Astrocyte (in vitro differentiated cells and primary cell): Measurements from ENCODE around the gene YKT6. TPM values are rescaled to one million over a fixed set of nuclear protein-coding genes. Genes with fewer than 3 reads are reported as not detected.

ENCODE experiments used
- DNase-seq: peaks from one replicate; pipeline ENCODE4 v3.0.0-alpha.2; 2010; ENCODE audit warnings: low read depth
- FAIRE-seq: peaks from 2 replicates; lab custom pipeline; 2011; peaks lifted over from hg19 to GRCh38; lab: Jason Lieb, UNC
- H2AFZ ChIP-seq: 2 replicates; pipeline ENCODE4 v1.6.0; 2012; ENCODE audit warnings: low read depth, low read length, inconsistent platforms
- H3K27ac ChIP-seq: 2 replicates; pipeline ENCODE4 v1.5.1; 2011; ENCODE audit warnings: low read depth, low read length, inconsistent platforms
- H3K27me3 ChIP-seq: 2 replicates; pipeline ENCODE4 v1.6.0; 2011; ENCODE audit warnings: low read length, inconsistent platforms; ENCODE audit not compliant: insufficient read depth
- H3K36me3 ChIP-seq: 2 replicates; pipeline ENCODE4 v1.5.1; 2011; ENCODE audit warnings: low read length, inconsistent platforms; ENCODE audit not compliant: insufficient read depth
- H3K4me1 ChIP-seq: 2 replicates; pipeline ENCODE4 v1.5.1; 2011; ENCODE audit warnings: low read length, inconsistent platforms; ENCODE audit not compliant: insufficient read depth
- H3K4me2 ChIP-seq: 2 replicates; pipeline ENCODE4 v1.6.0; 2012; ENCODE audit warnings: low read length, inconsistent platforms
- H3K4me3 ChIP-seq: 2 replicates; pipeline ENCODE4 v1.5.1; 2011; ENCODE audit warnings: low read depth, mild to moderate bottlenecking, low read length, inconsistent platforms; ENCODE audit not compliant: insufficient read depth
- H3K79me2 ChIP-seq: 2 replicates; pipeline ENCODE4 v1.6.0; 2012; ENCODE audit warnings: mild to moderate bottlenecking, low read length, inconsistent platforms; ENCODE audit not compliant: insufficient read depth
- H3K9ac ChIP-seq: 2 replicates; pipeline ENCODE4 v1.6.0; 2012; ENCODE audit warnings: mild to moderate bottlenecking, low read length, inconsistent platforms
- H3K9me3 ChIP-seq: 2 replicates; pipeline ENCODE4 v1.5.1; 2012; ENCODE audit warnings: low read depth, mild to moderate bottlenecking, low read length, inconsistent platforms; ENCODE audit not compliant: insufficient read depth
- H4K20me1 ChIP-seq: 2 replicates; pipeline ENCODE4 v1.6.0; 2012; ENCODE audit warnings: low read length, inconsistent platforms; ENCODE audit not compliant: insufficient read depth
- H3K27ac Mint-ChIP-seq: one replicate; pipeline ENCODE4 v1.8.0; 2021; ENCODE audit warnings: mild to moderate bottlenecking, mixed read lengths; ENCODE audit not compliant: unreplicated experiment
- H3K27me3 Mint-ChIP-seq: one replicate; pipeline ENCODE4 v1.8.0; 2021; ENCODE audit warnings: low read depth, mixed read lengths; ENCODE audit not compliant: unreplicated experiment
- H3K36me3 Mint-ChIP-seq: one replicate; pipeline ENCODE4 v1.8.0; 2021; ENCODE audit warnings: low read depth, mixed read lengths; ENCODE audit not compliant: unreplicated experiment
- H3K4me1 Mint-ChIP-seq: one replicate; pipeline ENCODE4 v1.8.0; 2021; ENCODE audit warnings: low read depth, mixed read lengths; ENCODE audit not compliant: unreplicated experiment
- H3K4me3 Mint-ChIP-seq: one replicate; pipeline ENCODE4 v1.8.0; 2021; ENCODE audit warnings: mild to moderate bottlenecking, moderate library complexity, mixed read lengths; ENCODE audit not compliant: unreplicated experiment
- H3K9me3 Mint-ChIP-seq: one replicate; pipeline ENCODE4 v1.8.0; 2021; ENCODE audit warnings: mild to moderate bottlenecking, mixed read lengths; ENCODE audit not compliant: unreplicated experiment
- EZH2 ChIP-seq: IDR thresholded peaks from 2 replicates; pipeline ENCODE4 v1.6.1; 2012; ENCODE audit warnings: mild to moderate bottlenecking, low read length, inconsistent platforms; ENCODE audit not compliant: insufficient read depth
- total RNA-seq: library from RNA; stranded (reverse); gene quantifications from 2 replicates; pipeline ENCODE4 v1.2.1, GENCODE V29; 2021
- TF ChIP-seq, protein P1 (sequence below): IDR thresholded peaks from 2 replicates; pipeline ENCODE4 v1.5.1; 2011; ENCODE audit warnings: low read depth, mild to moderate bottlenecking, inconsistent platforms, low read length, moderate library complexity; ENCODE audit not compliant: insufficient read depth

Gene YKT6
- total RNA-seq, 1 donor from 2014 or later, result 216 TPM

DNA sequence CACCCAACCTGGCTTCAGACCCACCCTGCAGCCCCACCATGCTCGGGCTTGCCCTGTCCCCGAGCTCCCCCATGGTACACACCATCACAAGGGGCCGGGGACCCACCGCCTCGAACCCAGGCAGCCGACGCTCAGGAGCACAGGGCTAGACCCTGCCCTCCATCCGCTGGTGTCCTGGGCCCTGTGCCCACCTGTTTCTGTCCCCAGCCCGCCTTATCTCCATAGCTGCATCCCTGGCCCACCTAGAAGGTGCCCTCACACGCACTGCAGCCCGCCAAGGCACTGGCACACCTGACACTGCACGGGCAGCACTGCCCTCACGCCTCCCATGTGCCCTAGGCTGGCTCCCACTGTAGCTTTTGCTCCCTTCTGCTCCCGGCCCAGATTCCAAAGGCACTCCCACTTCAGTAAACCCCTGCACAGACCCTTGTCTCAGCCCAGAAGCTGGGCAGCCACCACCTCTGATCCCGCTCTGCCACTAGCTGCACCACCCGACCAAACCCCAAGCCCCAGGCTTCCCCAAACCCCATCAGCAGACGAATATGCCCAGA lies 17.1 kb downstream of the YKT6 start:
- H3K36me3 ChIP-seq, result peaks cover 5% of the 10 kb centered on the region
- Mint-ChIP-seq H3K9me3 (no peaks in the 10 kb centered on the region), H3K4me1 (peaks cover 7% of the 10 kb centered on the region), H3K27ac (no peak overlapping the region), H3K27me3 (no peaks in the 10 kb centered on the region), H3K4me3 (no peak overlapping the region), H3K36me3 (peaks cover 4% of the 10 kb centered on the region)
- DNase-seq (no peak), FAIRE-seq (no peak)
- no peak overlapping the region for H3K4me3 ChIP-seq
- H4K20me1 ChIP-seq, result peaks cover 19% of the 10 kb centered on the region
- no peak overlapping the region for H3K9ac ChIP-seq
- H3K79me2 ChIP-seq, result no peaks in the 10 kb centered on the region
- no peak overlapping the region for H3K27ac ChIP-seq
- no peaks in the 10 kb centered on the region for H3K27me3 ChIP-seq
- TF ChIP-seq EZH2, result no peak
- TF ChIP-seq, protein P1, sequence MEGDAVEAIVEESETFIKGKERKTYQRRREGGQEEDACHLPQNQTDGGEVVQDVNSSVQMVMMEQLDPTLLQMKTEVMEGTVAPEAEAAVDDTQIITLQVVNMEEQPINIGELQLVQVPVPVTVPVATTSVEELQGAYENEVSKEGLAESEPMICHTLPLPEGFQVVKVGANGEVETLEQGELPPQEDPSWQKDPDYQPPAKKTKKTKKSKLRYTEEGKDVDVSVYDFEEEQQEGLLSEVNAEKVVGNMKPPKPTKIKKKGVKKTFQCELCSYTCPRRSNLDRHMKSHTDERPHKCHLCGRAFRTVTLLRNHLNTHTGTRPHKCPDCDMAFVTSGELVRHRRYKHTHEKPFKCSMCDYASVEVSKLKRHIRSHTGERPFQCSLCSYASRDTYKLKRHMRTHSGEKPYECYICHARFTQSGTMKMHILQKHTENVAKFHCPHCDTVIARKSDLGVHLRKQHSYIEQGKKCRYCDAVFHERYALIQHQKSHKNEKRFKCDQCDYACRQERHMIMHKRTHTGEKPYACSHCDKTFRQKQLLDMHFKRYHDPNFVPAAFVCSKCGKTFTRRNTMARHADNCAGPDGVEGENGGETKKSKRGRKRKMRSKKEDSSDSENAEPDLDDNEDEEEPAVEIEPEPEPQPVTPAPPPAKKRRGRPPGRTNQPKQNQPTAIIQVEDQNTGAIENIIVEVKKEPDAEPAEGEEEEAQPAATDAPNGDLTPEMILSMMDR, result no peak
- H3K4me1 ChIP-seq, result no peaks in the 10 kb centered on the region
- H2AFZ ChIP-seq, result no peak overlapping the region
- H3K9me3 ChIP-seq, result peaks cover 4% of the 10 kb centered on the region
- no peak overlapping the region for H3K4me2 ChIP-seq

DNA sequence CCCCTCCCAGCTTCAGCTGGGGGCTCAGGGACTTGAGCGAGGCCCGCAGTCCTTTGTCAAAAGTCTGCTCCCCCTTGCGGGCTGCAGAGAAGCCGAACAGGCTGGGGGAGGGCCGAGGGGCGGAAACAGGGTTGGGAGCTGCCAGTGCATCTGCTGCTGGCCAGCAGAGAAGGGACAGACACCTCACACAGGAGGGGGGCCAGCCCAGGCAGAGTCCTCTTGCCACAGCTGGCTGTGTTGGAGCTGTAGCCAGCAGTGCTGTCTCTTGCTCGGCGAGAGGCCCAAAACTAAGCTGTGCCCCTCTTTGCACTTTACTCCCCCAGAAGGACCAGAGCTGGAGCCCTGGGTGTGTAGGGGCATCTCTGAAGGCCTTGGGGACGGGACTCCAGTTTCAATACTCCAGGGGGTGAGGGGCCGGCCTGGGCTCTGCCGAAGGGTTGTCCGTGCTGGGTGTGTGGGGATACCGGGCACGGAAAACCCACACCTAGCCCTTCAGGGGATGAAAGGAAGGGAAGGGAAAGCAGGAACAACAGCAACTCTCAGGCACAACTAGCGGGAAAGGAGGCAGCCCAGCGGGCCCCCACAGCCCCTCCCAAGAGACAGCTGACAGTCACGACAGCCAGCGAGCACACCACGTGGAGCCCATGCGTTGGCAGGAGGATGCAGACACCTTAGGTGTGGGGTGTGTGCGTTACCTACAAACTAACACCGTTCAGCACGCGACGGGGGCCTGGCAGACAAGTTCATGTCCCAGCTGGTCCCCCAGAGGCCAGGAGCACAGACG lies 17.8 kb downstream of the YKT6 start:
- H2AFZ ChIP-seq, result no peak overlapping the region
- H3K79me2 ChIP-seq, result no peaks in the 10 kb centered on the region
- no peaks in the 10 kb centered on the region for H3K4me1 ChIP-seq
- Mint-ChIP-seq H3K27ac (no peak overlapping the region), H3K4me1 (peaks cover 7% of the 10 kb centered on the region), H3K27me3 (peaks cover 1% of the 10 kb centered on the region), H3K4me3 (no peak overlapping the region), H3K9me3 (no peaks in the 10 kb centered on the region), H3K36me3 (peaks cover 4% of the 10 kb centered on the region)
- DNase-seq (no peak), FAIRE-seq (no peak)
- no peak overlapping the region for H3K4me3 ChIP-seq
- H3K27ac ChIP-seq, result no peak overlapping the region
- peaks cover 4% of the 10 kb centered on the region for H3K9me3 ChIP-seq
- H4K20me1 ChIP-seq, result peaks cover 12% of the 10 kb centered on the region
- no peak overlapping the region for H3K4me2 ChIP-seq
- H3K36me3 ChIP-seq, result no peaks in the 10 kb centered on the region
- no peak for TF ChIP-seq EZH2
- TF ChIP-seq, protein P1, result no peak
- H3K27me3 ChIP-seq, result no peaks in the 10 kb centered on the region
- no peak overlapping the region for H3K9ac ChIP-seq
